Stimulated activated CD4-positive, alpha-beta T cell treated with anti-CD3 and anti-CD28 coated beads, Interleukin-4, amount 100 ng/mL, for 24 hours (primary cell): ENCODE data around the gene PRDM16.

ENCODE experiments used
- DNase-seq: peaks from one replicate; pipeline ENCODE4 v3.0.0-alpha.2; 2020

Gene PRDM16

GRCh38 chr1:3333903-3334302, 264.9 kb downstream of the PRDM16 start:
- no peak for DNase-seq

GRCh38 chr1:3334366-3334765, 265.4 kb downstream of the PRDM16 start:
- no peak for DNase-seq

- DNase-seq, result no peak
Observed at GRCh38 chr1:3335754-3336640, 267.0 kb downstream of the PRDM16 start.

DNA sequence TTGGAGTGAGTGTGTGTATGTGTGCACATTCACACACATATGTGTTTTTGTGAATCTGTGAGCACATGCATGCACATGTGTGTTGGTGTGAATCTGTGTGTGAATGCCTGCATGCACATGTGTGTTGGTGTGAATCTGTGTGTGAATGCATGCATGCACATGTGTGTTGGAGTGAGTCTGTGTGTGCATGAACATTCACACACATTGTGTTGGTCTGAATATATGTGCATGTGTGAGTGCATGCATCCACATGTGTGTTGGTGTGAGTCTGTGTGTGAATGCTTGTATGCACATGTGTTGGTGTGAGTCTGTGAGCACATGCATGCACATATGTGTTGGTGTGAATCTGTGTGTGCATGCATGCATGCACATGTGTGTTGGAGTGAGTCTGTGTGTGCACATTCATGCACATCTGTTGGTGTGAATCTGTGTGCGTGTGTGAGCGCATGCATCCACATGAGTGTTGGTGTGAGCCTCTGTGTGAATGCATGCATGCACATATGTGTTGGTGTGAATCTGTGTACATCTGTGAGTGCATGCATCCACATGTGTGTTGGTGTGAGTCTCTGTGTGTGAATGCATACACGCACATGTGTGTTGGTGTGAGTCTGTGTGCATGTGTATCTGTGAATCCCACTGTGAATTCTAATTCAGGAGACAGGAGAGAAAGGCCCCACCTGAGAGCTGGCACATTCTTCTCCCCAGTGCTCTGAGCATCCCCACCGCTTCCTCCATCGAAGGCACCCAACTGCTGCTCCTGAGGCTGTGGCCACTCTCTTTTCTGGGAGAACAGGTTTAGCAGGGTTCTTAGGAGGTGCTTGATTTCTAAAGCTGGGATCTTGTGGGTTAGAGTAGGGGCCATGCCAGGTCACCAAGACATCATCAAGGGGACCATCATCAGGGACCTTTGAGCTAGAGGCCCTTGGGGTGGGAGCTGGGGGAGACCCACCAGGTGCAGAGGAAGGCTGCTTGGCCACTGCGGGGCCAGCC, 267.9 kb downstream of the PRDM16 start:
- DNase-seq, result no peak

- no peak for DNase-seq
Observed at GRCh38 chr1:3337798-3338724, 269.1 kb downstream of the PRDM16 start.

GRCh38 chr1:3338725-3339070, 269.7 kb downstream of the PRDM16 start:
- DNase-seq, result no peak

- no peak for DNase-seq
Observed at GRCh38 chr1:3339856-3340255, 270.9 kb downstream of the PRDM16 start.

GRCh38 chr1:3340548-3341235, 271.7 kb downstream of the PRDM16 start:
- DNase-seq, result no peak

DNA sequence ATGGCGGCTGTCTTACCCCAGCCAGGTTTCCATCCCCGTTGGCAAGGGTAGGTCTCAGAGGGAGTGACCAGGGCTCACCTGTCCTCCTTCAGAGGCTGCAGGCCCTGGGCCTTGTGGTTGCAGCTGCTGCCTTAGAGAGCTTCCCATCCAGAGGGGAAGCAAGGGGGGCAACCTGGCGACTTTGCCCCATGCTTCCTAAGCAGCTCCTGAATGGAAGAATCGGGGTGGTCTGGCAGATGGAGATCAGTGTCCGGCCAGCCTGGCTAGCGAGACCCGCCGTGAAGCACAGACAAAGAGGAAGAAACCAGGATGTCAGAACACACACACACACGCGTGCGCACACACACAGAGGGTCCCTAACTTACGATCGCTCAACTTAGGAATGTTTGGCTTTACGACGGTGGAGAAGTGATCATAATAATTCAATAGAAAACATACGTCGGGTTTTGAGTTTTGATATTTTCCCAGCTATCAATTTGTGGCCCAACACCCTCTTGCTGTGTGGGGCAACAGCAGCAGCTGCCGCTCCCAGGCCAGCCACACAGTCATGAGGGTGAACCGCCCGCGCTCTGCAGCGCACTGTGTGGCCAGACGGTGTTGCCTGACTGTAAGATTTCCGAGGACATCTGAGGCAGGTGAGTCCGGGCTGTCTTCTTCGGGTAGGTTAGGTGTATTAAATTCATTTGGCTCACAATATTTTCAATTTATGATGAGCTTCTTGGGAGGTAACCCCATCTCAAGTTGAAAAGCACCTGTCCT, 272.4 kb downstream of the PRDM16 start:
- DNase-seq, result no peak

GRCh38 chr1:3342960-3343359, 274.0 kb downstream of the PRDM16 start:
- no peak for DNase-seq

DNA sequence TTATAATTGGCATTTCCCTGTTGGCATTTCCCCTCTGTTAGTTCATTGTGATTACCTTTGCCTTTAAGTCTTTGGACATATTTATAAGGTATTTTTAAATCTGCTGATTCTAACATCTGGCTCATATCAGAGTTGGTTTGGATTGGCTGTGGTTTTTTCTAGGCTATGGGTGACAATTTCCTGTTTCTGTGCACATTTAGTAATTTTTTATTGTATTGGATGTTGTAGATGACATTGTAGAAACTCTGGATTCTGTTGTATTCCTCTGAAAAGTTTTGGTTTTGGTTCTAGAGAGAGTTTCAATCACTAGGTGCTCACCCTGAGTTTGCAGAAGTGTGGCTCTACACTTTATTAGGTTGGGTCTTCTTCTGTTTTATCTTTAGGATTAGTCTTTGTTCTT, 275.4 kb downstream of the PRDM16 start:
- no peak for DNase-seq

DNA sequence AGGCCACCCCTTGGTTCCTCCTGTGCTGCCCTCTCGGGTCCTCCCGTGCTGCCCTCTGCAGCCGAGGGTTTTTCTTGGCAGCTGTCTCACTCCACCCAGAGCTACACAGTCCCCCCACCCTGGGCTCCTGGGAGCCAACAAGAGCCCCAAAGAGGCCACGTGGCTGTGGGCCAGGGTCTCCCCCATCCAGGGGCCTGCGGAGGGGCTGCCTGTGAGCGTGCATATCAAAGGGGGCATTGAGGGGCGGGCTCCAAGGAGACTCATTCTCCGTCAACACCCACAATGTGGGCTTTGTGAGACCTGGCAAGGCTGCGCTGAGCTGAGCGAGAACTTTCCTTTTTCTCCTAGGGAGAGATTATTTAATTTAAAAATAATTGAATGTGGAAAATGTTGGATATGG, 276.8 kb downstream of the PRDM16 start:
- DNase-seq, result no peak

DNA sequence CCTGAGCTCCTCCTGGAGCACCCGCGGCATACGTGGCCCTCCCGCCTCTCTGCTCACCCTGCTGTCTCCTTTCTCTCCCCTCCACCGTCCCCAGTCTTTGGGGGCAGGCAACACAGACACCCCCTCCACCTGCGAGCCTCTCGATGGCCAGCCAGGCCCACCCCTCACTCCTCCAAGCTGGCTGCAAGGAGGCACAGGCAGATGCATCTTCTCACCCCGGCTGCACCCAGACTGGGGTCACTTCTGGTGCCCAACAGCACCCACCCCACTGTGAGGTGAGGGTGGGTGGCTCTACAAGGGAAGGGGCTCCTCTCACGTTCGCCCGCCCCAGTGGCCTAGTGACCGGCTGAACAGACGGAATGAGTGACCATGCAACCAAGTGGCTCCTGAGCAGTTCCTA, 277.5 kb downstream of the PRDM16 start:
- no peak for DNase-seq

DNA sequence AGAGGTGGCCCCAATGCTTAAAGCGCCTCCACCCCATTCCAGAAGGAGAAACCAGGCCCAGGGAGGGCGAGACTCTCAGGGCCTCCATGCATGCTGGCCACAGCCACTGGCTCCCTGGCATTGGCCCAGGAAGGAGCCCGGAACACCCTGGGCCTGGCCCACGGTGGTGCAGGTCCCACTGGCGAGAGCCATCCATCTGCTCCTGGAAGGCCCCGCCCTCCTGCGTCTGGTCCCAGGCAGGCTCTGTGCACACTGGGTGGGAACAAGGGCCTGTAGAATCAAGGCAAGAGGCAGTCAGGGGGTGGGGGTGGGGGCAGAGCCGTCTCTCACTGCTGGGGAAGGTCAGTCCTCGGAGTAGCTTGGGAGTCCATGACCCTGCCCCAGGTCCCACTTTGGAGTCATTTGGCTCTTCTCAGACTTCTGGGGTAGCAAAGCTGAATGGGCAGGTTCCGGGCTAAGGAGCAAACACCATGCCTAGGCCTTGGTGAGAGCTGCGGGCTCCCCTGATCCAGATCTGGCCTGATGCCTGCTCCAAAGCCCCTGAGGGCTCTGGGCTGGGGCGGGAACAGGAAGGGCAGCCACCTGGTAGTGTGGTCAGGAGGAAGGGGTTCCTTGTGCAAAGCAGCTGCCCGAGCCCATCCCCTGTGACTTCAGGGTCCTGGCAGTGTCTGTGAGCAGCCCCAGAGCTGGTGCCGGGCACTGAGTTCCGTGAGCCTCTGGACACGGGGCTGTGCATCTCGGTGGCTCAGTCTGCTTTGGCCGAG, 278.4 kb downstream of the PRDM16 start:
- no peak for DNase-seq

- DNase-seq, result no peak
Observed at GRCh38 chr1:3348196-3348865, 279.3 kb downstream of the PRDM16 start.

DNA sequence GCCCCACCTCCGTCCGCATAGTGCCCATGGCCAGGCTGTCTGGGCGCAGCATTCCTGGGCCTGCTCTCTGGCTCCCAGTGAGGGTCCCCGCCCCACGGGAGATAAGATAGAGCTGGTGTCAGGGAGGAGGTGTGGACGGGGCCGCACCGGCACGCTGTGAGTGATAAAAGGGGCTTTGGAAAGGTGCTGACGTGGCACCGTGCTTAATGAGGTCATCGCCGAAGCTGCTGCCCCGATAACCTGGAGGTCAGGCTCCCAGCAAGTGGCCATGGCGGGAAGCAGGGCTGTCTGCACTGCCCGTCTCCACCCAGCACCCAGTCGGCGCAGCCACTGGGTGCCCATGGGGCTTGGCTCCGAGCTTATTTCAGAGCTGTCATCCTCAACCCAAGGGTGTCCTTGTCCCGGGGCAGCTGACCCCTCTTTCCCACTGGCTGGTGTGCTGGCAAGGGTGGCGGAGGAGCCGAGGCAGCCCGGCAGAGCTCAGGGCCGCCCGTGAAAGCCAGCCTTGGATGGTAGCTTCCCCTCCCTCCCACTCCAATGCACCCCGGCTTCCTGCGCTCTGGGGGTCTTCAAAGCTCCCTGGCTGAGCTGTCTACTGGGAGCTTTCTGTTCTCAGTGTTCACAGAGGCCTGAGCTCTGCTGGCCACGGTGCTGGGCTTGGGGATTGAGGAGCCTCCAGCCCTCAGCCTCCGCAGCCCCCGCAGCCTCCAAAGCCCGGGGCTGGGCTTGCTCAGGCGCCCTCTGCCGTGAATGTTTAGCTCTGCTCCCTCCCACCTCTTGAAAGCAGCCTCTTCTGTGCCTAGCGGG, 280.4 kb downstream of the PRDM16 start:
- no peak for DNase-seq

- no peak for DNase-seq
Observed at GRCh38 chr1:3349968-3350299, 280.9 kb downstream of the PRDM16 start.

GRCh38 chr1:3350506-3351261, 281.7 kb downstream of the PRDM16 start:
- no peak for DNase-seq
